Right lobe of liver (tissue), 6 donors: ENCODE results near the gene RSAD2. TPM values are rescaled to one million over a fixed set of nuclear protein-coding genes. Genes with fewer than 3 reads are reported as not detected.

Source experiments
- ATAC-seq, 4 donors: fragments of 200-7000 bp; cut with Tn5 transposase; one replicate each; pipeline ENCODE4 v1.9.1; 2020; ENCODE audit warnings: mild to moderate bottlenecking in 4 of 4, moderate library complexity in 4 of 4
- DNase-seq, 3 donors: peaks; one replicate each; pipeline ENCODE4 v3.0.0-alpha.2; 2020
- H3K27ac ChIP-seq, 3 donors: fragments of 200-600 bp; one replicate each; pipeline ENCODE4 v1.8.0; 2022
- H3K27me3 ChIP-seq, 2 donors: fragments of 200-600 bp; one replicate each; pipeline ENCODE4 v1.8.0; 2022
- H3K36me3 ChIP-seq, 4 donors: fragments of 200-600 bp; sonication (generic) in 1 of 4; one replicate each; pipeline versions ENCODE4 v1.5.1 to v1.8.0; 2017 to 2022; ENCODE audit warnings: control low read depth in 1 of 4
- H3K4me1 ChIP-seq, 4 donors: fragments of 200-600 bp; sonication (generic) in 1 of 4; one replicate each; pipeline versions ENCODE4 v1.5.1 to v1.8.0; 2017 to 2022; ENCODE audit warnings: control low read depth in 1 of 4
- H3K4me3 ChIP-seq, 3 donors: fragments of 200-600 bp; one replicate each; pipeline ENCODE4 v1.8.0; 2022
- H3K9me3 ChIP-seq, 4 donors: fragments of 200-600 bp; sonication (generic) in 1 of 4; one replicate each; pipeline versions ENCODE4 v1.5.1 to v1.8.0; 2017 to 2022; ENCODE audit warnings: control low read depth in 1 of 4
- POLR2A ChIP-seq: fragments of 450-650 bp; IDR thresholded peaks from one replicate; pipeline ENCODE4 v1.6.1; 2017; ENCODE audit warnings: antibody characterized with exemption, mild to moderate bottlenecking
- WGBS: methylation state at CpG from one replicate; pipeline ENCODE4 v1.1.6; 2018; ENCODE audit warnings: low coverage, low lambda C conversion rate; ENCODE audit not compliant: insufficient coverage; ENCODE audit errors: missing lambda C conversion rate; 5-methylcytosine and 5-hydroxymethylcytosine counted together
- intact Hi-C, 2 donors: fragments of 100-400 bp; cut with DNase I; formaldehyde crosslinking; loops; one replicate each; pipeline versions ENCODE4 v1.11.2 to v1.14.1; 2022
- total RNA-seq, 6 experiments: library from RNA; depleted of rRNA in 2 of 6; stranded (reverse); fragments of >200 nt in 2 of 6; fragmentation: NEBNext Ultra II Directional in 3 of 6; extraction: Animal tissue kit (Norgen Biotek cat#: 25700) in 3 of 6; gene quantifications; one replicate each; pipeline versions ENCODE4 v1.1.0 to v1.2.4, GENCODE V29; 2016 to 2023
- TF ChIP-seq, protein P1 (sequence below), 4 donors: fragments of 200-600 bp in 3 of 4; fragments of 450-650 bp in 1 of 4; IDR thresholded peaks; one replicate each; pipeline versions ENCODE4 v1.5.1 to v1.8.0; 2016 to 2022; ENCODE audit warnings: antibody characterized with exemption in 4 of 4, mild to moderate bottlenecking in 2 of 4
- donor health status: DM: no; HTN: yes; CAD: no.
- donor health status: DM: no; HTN: no; CAD: no.
- donor health status: DM: no; HTN: no; CAD: no.
- donor health status: DM: no; HTN: yes; CAD: no.
- donor health status: DM: no; HTN: yes; CAD: no.

RSAD2 gene
- total RNA-seq, 6 experiments from 2014 or later: 0.37 to 2.7 (median 1.1) TPM

DNA sequence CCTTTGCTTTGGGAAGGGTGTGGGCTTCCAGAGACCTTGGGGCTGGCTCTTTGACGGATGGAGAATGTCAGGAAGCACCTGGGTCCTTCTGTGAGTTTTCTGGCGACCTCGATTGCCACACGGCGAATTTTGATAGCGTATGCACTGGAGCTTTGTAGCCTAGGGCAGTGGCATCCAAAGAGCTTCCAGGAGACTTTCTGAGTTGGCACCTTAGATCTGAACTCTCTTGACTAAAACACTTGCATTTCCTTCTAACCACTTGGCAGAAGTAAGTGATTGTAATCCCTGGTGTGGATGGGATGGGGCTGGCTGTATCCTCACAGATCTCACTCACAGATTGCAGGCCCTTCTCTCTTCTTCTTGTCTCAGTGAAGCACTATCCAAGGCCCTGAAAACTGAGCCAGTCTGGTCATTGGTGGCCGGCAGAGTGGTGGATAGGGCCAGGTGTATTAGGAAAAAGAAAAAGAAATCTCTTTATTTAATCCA lies 47.4 kb downstream of the RSAD2 start:
- H3K27me3 ChIP-seq: no peaks in the 10 kb centered on the region
- no peak overlapping the region for H3K4me3 ChIP-seq
- H3K9me3 ChIP-seq: no peaks in the 10 kb centered on the region
- no peaks in the 10 kb centered on the region for H3K36me3 ChIP-seq
- 80% methylated on average over 6 of the region's 7 CpGs for WGBS
- intact Hi-C loops: no loop called here
- ATAC-seq: no peak
- H3K4me1 ChIP-seq: peaks cover 0 to 6% (median 1%) of the 10 kb centered on the region in 4 donors
- DNase-seq: no peak
- no peak overlapping the region for H3K27ac ChIP-seq
- no peak for TF ChIP-seq POLR2A
- TF ChIP-seq, protein P1, sequence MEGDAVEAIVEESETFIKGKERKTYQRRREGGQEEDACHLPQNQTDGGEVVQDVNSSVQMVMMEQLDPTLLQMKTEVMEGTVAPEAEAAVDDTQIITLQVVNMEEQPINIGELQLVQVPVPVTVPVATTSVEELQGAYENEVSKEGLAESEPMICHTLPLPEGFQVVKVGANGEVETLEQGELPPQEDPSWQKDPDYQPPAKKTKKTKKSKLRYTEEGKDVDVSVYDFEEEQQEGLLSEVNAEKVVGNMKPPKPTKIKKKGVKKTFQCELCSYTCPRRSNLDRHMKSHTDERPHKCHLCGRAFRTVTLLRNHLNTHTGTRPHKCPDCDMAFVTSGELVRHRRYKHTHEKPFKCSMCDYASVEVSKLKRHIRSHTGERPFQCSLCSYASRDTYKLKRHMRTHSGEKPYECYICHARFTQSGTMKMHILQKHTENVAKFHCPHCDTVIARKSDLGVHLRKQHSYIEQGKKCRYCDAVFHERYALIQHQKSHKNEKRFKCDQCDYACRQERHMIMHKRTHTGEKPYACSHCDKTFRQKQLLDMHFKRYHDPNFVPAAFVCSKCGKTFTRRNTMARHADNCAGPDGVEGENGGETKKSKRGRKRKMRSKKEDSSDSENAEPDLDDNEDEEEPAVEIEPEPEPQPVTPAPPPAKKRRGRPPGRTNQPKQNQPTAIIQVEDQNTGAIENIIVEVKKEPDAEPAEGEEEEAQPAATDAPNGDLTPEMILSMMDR (IDR thresholded peaks at IDR 0.05): no peak

DNA sequence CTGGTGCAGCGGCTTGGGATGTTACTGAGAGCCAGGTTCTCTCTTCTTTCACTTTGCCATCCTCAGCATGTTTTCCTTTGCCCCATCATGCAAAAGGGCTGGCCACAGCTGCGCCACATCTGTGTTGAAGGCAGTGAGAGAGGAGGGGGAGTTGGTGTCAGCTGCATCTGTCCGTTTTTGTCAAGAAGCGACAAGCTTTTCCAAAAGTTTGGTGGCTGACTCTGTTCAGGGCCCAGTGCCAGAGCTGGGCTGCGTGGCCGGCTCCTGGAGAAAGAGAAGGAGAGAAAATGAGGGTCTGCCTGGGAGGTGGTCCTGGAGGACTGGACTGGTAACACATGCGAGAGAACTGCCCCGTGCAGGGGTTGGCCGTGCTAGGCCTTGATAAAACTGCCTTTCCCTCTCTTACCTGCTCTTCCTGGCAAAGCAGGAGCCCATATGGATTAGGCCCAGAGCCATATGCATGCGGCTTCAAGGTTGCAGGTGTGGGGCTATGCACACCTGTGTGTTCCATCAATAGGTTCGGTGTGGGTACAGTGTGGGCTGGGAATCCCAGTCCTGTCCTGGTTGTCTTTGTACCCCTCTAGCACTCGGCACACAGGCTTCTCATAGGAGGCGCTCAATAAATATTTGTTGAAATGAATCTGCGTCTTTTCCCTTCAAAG lies 48.6 kb downstream of the RSAD2 start:
- Histone ChIP-seq H3K27ac (no peak overlapping the region), H3K4me1 (peaks cover 0 to 6% (median under 1%) of the 10 kb centered on the region in 4 donors), H3K4me3 (no peak overlapping the region), H3K27me3 (no peaks in the 10 kb centered on the region), H3K9me3 (no peaks in the 10 kb centered on the region), H3K36me3 (no peaks in the 10 kb centered on the region)
- TF ChIP-seq, protein P1 (IDR thresholded peaks at IDR 0.05): no peak
- no peak for TF ChIP-seq POLR2A
- WGBS: 90% methylated on average over 8 of the region's 14 CpGs
- intact Hi-C loops: no loop called here
- DNase-seq (no peak), ATAC-seq (no peak)

DNA sequence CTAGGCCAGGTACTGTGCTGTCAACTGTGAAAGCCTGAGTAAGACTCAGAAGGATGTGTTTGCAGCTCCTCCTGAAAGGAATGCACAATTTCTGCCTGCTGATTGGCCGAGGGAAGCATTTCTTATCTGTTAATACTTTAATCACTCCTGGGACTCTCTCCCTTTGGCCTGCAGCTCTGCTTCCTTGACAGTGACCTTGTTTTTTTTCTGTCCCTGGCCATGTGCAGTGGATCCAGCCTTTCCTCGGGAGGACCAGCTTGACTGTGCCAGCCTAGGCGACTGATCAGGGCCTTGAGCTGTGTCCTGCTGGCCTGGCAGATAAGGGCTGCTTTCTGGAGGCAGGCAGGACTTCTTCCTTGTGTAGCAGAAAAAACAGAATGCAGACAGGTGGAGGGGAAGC lies 49.6 kb downstream of the RSAD2 start:
- H3K36me3 ChIP-seq: no peaks in the 10 kb centered on the region
- H3K4me3 ChIP-seq: no peak overlapping the region
- 76% methylated on average over 3 of the region's 3 CpGs for WGBS
- H3K27ac ChIP-seq: no peak overlapping the region
- no peaks in the 10 kb centered on the region for H3K9me3 ChIP-seq
- H3K4me1 ChIP-seq: no peaks in the 10 kb centered on the region
- intact Hi-C loops: no loop called here
- no peak for DNase-seq
- TF ChIP-seq, protein P1 (IDR thresholded peaks at IDR 0.05): no peak
- TF ChIP-seq POLR2A: no peak
- ATAC-seq: peak; percentile 34 to 60 (median 41)
- H3K27me3 ChIP-seq: no peaks in the 10 kb centered on the region

DNA sequence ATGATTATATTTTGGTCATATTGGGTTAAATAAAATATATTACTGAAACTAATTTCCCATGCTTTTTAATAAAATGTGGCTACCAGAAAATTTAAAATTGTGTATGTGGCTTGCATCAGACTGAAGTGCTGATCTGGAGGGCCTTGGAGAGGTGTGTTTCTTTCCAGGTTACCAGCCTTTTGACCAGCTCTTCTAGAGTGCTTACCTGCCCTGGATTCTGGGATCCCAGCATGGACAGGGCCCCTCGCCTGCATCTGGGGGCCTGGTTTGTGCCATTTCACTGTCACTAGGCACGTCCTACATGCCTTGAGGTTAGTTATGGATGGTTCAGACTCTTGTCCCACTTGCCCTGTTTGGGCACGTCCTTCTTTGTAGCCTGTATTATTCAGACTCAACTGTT lies 50.2 kb downstream of the RSAD2 start:
- intact Hi-C loops: no loop called here
- TF ChIP-seq, protein P1 (IDR thresholded peaks at IDR 0.05): no peak
- TF ChIP-seq POLR2A: no peak
- H3K27me3 ChIP-seq: no peaks in the 10 kb centered on the region
- H3K4me3 ChIP-seq: no peak overlapping the region
- no peaks in the 10 kb centered on the region for H3K4me1 ChIP-seq
- H3K36me3 ChIP-seq: no peaks in the 10 kb centered on the region
- 84% methylated on average over 3 of the region's 3 CpGs for WGBS
- H3K9me3 ChIP-seq: no peaks in the 10 kb centered on the region
- DNase-seq (no peak), ATAC-seq (no peak)
- H3K27ac ChIP-seq: no peak overlapping the region
